Lower lobe of right lung (tissue), 2 donors: Measurements from ENCODE around the gene OR2D2. TPM values are rescaled to one million over a fixed set of nuclear protein-coding genes. Genes with fewer than 3 reads are reported as not detected.
A peak's percentile ranks its signal among the peaks of the same experiment; 100 is the strongest.

Source experiments
- ATAC-seq, 2 donors: fragments of 200-7000 bp; cut with Tn5 transposase; one replicate each; pipeline ENCODE4 v1.9.1; 2020 to 2022; ENCODE audit warnings: mild to moderate bottlenecking in 2 of 2, moderate library complexity in 2 of 2
- DNase-seq: peaks from one replicate; pipeline ENCODE4 v3.0.0-alpha.2; 2020
- H3K27ac ChIP-seq: fragments of 200-600 bp; one replicate; pipeline ENCODE4 v1.8.0; 2022
- H3K27me3 ChIP-seq: fragments of 200-600 bp; one replicate; pipeline ENCODE4 v1.8.0; 2022; ENCODE audit warnings: low read depth
- H3K36me3 ChIP-seq: fragments of 200-600 bp; one replicate; pipeline ENCODE4 v1.8.0; 2022; ENCODE audit warnings: mild to moderate bottlenecking
- H3K4me1 ChIP-seq: fragments of 200-600 bp; one replicate; pipeline ENCODE4 v1.8.0; 2022
- H3K4me3 ChIP-seq: fragments of 200-600 bp; one replicate; pipeline ENCODE4 v1.8.0; 2022; ENCODE audit warnings: mild to moderate bottlenecking
- H3K9me3 ChIP-seq: fragments of 200-600 bp; one replicate; pipeline ENCODE4 v1.8.0; 2022
- intact Hi-C: fragments of 100-400 bp; cut with DNase I; formaldehyde crosslinking; loops from one replicate; pipeline ENCODE4 v1.11.0; 2022
- total RNA-seq: library from RNA; stranded (reverse); fragmentation: NEBNext Ultra II Directional; extraction: Animal tissue kit (Norgen Biotek cat#: 25700); gene quantifications from one replicate; pipeline ENCODE4 v1.2.1, GENCODE V29; 2021
- TF ChIP-seq, protein P1 (sequence below): fragments of 200-600 bp; IDR thresholded peaks from one replicate; pipeline ENCODE4 v1.8.0; 2022; ENCODE audit warnings: antibody characterized with exemption, mild to moderate bottlenecking
- donor health status: DM: no; HTN: yes; CAD: no; lungs with severe emphysema.

OR2D2 gene
- total RNA-seq, 1 donor from 2014 or later = not detected

DNA sequence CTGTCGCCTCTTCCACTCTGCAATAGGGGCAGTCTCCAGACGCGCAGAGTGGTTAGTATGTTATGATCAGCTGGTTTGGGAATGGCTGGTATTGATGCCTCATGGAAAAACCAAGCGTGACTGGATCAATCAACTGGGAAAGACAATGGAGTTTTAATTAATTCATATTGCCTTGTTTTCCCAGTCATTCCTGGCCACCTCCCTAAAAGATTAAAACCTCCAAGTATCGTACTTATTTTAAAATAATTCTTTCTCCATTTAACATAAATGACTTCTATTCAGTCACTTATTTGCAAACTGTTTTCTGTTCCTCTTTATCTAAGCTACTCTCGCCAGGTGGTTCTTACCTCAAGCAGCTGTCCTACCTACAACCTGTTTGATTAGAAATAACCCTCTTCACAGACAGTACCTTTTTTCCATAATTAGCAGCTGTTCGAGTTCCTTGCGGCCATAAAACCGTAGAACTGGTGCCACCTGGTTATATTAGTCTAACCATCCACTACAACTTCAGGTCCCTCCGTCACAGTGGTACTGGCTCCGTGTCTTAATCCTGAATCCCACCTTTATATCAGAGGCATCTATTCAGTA is 34.8 kb upstream of the OR2D2 start:
- H3K9me3 ChIP-seq = no peaks in the 10 kb centered on the region
- no peaks in the 10 kb centered on the region for H3K36me3 ChIP-seq
- intact Hi-C loops = no loop called here
- TF ChIP-seq, protein P1, sequence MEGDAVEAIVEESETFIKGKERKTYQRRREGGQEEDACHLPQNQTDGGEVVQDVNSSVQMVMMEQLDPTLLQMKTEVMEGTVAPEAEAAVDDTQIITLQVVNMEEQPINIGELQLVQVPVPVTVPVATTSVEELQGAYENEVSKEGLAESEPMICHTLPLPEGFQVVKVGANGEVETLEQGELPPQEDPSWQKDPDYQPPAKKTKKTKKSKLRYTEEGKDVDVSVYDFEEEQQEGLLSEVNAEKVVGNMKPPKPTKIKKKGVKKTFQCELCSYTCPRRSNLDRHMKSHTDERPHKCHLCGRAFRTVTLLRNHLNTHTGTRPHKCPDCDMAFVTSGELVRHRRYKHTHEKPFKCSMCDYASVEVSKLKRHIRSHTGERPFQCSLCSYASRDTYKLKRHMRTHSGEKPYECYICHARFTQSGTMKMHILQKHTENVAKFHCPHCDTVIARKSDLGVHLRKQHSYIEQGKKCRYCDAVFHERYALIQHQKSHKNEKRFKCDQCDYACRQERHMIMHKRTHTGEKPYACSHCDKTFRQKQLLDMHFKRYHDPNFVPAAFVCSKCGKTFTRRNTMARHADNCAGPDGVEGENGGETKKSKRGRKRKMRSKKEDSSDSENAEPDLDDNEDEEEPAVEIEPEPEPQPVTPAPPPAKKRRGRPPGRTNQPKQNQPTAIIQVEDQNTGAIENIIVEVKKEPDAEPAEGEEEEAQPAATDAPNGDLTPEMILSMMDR = no peak
- H3K4me3 ChIP-seq = peak overlapping the region; percentile 73
- H3K27me3 ChIP-seq = no peaks in the 10 kb centered on the region
- DNase-seq (no peak), ATAC-seq (no peak)
- H3K27ac ChIP-seq = no peak overlapping the region
- peaks cover 12% of the 10 kb centered on the region for H3K4me1 ChIP-seq

DNA sequence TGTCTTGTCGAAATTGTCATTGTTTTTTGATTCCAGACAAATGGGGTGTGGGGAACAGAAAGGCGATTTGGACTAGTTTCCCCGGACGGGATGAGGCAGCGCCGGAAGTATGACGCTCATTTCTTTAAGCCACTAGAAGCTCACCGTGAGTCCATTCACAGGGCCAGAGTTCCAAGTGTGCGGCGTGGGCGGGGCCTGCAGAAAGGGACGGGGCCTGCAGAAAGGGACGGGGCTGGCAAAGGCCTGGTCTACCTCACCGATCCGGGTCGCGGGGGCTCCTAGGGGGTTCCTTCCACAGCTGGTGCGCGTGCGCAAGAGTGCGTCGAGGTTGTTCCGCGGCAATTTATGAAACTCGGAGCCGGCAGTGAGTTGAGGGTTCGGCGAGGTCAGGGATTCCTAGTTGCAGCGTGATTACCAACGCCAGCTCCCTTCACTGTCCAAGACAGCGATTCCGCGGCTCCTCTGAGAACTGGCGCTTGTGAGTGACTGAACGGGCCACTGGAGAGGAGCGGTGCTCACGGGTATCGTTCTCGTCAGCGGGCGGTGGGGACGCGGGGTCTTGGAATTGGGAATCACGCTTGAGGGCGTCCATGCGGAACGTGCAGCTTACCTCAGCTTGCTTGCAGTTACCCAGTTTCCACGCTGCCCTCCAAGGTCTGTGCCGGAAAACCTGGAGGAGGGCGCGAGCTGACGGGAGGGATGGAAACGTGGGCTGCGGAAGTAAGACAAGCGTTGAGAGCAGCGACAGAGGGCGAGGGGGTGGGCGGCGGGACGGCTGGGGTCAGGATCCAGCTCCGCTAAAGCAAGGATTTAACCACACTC is 34.1 kb upstream of the OR2D2 start, which contains the start of gene ZNF215:
Gene ZNF215, plus strand, starts transcription at position 219 of the 822 bp plus-strand sequence. CDS start 5,847 bp downstream, outside the sequence.
- Histone ChIP-seq H3K4me1 (peaks cover 12% of the 10 kb centered on the region), H3K4me3 (peak within 1 kb of the TSS; percentile 73), H3K27ac (peak within 1 kb of the TSS; percentile 74), H3K27me3 (no peaks in the 10 kb centered on the region), H3K9me3 (no peaks in the 10 kb centered on the region), H3K36me3 (no peaks in the 10 kb centered on the region)
- intact Hi-C loops = no loop called here
- TF ChIP-seq, protein P1 = no peak
- ATAC-seq = peak; percentile 87 to 93
- peak; percentile 87 for DNase-seq

DNA sequence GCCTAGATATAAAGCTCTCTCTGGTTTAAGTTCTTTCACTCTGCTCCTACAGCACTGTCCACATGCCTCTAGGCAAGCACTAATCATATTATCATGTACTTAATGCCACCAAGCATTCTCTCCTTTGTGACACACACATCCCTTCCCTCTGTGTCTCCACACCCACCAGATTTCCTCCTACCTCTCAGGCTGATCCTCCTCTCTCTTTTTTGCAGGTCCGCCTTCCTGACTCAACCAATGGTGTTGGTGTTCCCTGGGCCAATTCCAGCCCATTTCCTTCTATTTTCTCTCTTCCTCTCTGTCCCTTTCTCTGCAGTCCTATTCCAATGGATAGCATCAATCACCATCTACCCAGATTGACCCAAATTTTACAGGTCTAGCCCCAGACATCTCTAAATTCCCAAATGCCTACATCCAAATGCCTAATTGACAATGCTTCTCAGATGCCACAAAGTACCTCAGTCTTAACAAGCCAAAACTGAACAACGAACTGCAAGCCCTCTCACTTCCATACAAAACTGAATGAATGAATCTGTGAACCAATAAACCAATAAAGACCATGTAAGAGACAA is 33.4 kb upstream of the OR2D2 start:
- H3K4me1 ChIP-seq = peaks cover 12% of the 10 kb centered on the region
- no peak for DNase-seq
- intact Hi-C loops = no loop called here
- no peaks in the 10 kb centered on the region for H3K9me3 ChIP-seq
- H3K36me3 ChIP-seq = no peaks in the 10 kb centered on the region
- peak; percentile 7 to 38 for ATAC-seq
- TF ChIP-seq, protein P1 = no peak
- peak overlapping the region; percentile 74 for H3K27ac ChIP-seq
- no peaks in the 10 kb centered on the region for H3K27me3 ChIP-seq
- peak overlapping the region; percentile 73 for H3K4me3 ChIP-seq

DNA sequence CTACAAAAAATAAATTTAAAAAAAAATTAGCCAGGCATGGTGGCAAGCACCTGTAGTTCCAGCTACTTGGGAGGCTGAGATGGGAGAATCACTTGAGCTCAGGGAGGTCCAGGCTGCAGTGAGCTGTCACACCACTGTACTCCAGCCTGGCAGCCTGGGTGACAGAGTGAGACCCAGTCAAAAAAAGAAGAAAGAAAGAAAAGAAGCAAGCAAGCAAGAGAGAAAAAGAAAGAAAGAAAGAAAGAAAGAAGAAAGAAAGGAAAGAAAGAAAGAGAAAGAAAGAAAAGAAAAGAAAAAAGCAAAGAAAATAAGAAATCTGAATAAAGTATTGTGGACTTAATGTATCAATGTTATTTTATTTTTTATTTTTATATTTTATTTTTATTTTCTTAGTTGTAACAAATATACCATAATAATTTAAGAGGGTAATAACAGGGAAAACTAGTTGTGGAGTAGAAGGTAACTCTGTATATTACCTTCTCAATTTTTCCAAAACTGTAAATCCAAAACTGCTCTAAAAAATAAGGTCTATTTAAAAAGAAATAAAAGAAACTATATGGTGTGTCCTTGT is 32.8 kb upstream of the OR2D2 start:
- TF ChIP-seq, protein P1 = no peak
- no peaks in the 10 kb centered on the region for H3K9me3 ChIP-seq
- intact Hi-C loops = no loop called here
- ATAC-seq = no peak
- no peaks in the 10 kb centered on the region for H3K36me3 ChIP-seq
- H3K27ac ChIP-seq = no peak overlapping the region
- H3K4me3 ChIP-seq = no peak overlapping the region
- no peak for DNase-seq
- H3K27me3 ChIP-seq = no peaks in the 10 kb centered on the region
- H3K4me1 ChIP-seq = peaks cover 12% of the 10 kb centered on the region

DNA sequence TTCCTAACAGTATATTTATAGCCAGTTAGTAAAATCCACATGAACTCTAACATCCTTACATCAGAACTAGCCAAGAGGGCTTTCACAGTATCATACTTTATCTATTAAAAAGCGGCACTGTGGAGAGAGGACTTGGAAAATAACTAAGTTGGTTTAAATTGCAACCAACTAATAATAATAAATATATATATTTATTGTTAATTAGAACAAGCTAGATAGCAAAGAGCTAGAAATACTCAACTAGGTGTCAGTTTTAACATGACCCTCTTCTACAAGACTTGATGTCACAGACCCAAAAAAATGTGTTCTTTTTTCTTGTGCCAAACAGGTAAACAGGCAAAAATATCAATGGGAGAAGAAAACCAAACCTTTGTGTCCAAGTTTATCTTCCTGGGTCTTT is 28.4 kb upstream of the OR2D2 start, which contains the start of gene OR2D3:
Gene OR2D3, plus strand, starts transcription at position 301 of the 400 bp plus-strand sequence. Its CDS starts 0 bp downstream, at position 301.
- Histone ChIP-seq H3K4me3 (no peak within 1 kb of the TSS), H3K27ac (no peak within 1 kb of the TSS), H3K9me3 (no peaks in the 10 kb centered on the region), H3K27me3 (no peaks in the 10 kb centered on the region), H3K36me3 (no peaks in the 10 kb centered on the region), H3K4me1 (no peaks in the 10 kb centered on the region)
- no peak for ATAC-seq
- DNase-seq = no peak
- TF ChIP-seq, protein P1 = no peak
- intact Hi-C loops = no loop called here
